ENCODE results near the gene KRTAP9-9.
"Not testable (repeated sequence)": the region's sequence is repeated elsewhere in the genome, so short reads cannot be mapped to it uniquely, and the experiment has no call there.

The KRTAP9-9 gene

DNA sequence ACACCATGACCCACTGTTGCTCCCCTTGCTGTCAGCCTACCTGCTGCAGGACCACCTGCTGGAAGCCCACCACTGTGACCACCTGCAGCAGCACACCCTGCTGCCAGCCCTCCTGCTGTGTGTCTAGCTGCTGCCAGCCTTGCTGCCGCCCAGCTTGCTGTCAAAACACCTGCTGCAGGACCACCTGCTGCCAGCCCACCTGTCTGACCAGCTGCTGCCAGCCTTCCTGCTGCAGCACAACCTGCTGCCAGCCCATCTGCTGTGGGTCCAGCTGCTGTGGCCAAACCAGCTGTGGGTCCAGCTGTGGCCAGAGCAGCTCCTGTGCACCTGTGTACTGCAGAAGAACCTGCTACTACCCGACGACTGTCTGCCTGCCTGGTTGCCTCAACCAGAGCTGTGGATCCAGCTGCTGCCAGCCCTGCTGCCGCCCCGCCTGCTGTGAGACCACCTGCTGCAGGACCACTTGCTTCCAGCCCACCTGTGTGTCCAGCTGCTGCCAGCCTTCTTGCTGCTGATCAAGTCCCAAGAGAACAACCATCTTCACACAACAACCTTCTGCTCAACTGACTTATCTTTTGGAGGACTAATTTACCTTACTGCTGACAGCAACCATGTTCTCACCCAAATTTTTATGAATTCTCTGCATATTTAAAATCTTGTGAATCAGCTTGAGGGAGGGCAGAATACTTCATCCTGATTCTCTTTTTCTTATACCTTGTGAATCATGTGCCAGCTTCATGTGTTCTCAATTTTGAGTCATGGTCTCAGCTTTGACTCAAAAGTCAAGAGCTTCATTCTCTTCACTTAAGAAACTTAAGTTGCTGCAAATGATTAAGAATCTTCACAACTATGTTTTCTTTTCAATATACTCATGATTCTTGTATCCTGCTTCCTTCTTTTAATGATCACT lies at the start of gene KRTAP9-9:
Gene KRTAP9-9 (plus strand): TSS at position 4 of the 910 bp plus-strand sequence.
- DNase-seq: not testable (repeated sequence)

DNA sequence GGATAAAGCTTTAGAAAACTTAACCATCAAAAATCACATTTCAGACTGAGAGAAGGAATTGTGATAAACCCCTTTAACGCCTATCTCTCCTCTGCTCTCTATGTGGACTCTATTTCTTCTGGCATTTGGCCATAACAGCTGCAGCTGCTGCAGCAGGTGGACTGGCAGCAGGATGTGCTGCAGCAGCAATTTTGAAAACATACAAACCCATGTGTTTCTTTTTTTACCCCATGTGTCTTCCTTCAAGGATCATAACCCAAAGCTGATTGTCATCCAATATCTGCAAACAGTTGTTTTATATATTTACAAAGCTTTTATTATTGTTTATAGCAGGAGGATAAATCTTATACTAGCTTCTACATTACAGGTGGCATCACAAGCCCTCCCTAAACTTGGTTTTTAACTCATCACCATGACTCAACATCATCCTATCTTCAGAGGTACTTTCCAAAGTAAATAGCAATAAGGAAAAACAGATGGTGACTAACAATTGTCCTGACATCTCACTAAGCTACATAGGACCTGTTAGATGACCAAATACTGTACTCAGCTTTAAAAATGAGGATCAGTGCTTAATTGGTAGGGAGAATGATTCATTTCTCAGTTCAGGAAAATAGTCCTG lies 43.2 kb upstream of the KRTAP9-9 start:
- DNase-seq: no peak

DNA sequence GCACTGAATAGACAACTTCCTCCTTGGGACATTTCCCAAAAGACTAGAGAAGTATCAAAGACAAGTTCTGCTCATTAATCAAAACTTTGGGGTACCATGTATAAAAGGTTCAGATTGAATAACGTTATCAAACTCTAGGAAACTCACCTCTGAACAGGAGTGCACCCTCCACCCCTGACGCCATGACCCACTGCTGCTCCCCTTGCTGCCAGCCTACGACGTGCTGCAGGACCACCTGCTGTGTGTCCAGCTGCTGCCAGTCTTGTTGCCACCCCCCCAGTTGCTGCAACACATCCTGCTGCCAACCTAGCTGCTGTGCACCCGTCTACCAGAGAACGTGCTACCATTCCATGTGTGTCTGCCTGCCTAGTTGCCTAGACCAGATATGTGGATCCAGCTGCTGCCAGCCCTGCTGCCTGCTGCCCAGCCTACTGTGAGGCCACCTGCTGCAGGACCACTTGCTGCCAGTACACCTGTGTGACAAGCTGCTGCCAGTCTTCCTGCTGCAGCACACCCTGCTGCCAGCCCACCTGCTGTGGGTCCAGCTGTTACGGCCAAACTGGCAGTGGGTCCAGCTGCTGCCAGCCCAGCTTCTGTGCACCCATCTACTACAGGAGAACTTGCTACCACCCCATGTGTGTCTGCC lies 42.5 kb upstream of the KRTAP9-9 start:
- DNase-seq: no peak

DNA sequence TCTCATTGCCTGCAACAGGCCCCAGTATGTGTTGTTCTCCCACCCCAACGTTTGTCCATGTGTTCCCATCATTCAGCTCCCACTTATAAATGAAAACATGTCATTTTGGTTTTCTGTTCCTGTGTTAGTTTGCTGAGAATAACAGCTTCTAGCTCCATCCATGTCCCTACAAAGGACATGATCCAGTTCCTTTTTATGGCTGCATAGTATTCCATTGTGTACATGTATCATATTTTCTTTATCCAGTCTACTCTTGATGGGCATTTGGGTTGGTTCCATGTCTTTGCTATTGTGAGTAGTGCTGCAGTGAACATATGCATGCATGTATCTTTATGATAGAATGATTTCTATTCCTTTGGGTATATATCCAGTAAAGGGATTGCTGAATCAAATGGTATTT lies 39.5 kb upstream of the KRTAP9-9 start:
- DNase-seq: no peak

GRCh38 chr17:41223821-41224220 lies 31.4 kb upstream of the KRTAP9-9 start:
- no peak for DNase-seq

DNA sequence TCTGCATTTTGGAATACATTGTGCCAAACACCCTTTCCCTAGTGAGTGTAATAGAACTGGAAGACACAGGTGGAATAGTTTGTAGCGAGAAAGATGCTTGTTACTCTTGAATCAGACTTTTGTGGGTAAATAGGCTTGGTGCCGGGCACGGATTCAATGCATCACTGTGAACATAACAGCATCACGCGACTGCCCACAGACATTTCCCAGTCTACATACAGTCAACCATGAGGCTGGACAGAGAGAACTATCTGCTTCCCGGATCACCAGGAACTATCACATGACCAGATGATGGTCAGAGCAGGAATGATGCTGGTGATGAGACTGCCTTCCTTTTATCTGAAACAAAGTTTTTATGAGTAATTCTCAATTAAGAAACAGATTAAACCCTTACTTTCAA lies 29.1 kb upstream of the KRTAP9-9 start:
- no peak for DNase-seq

GRCh38 chr17:41226598-41227095 lies 28.5 kb upstream of the KRTAP9-9 start, which contains the start of gene KRTAP9-2:
KRTAP9-2 (plus strand) TSS chr17:41226648; CDS start chr17:41226655, 7 bp downstream.
- DNase-seq: not testable (repeated sequence)

- no peak for DNase-seq
Measured at GRCh38 chr17:41230094-41230493, 25.1 kb upstream of the KRTAP9-9 start.

DNA sequence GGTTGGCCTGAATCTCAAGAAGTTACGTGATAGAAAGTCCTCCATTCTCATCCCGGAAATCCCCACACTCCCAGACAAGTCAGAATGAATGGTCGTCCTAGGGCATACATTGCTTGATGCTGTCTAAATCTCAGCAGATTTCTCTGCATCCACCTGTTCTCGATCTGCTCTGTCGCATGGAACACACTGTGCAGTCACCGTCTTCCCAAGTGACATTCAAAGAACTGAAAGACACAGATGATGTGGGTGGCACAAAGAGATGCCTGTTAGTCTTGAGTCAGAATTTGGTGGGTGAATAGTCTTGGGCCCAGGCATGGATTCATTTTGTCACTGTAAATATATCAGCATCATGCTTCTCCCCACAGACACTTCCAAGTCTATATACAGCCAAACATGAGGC lies 23.5 kb upstream of the KRTAP9-9 start:
- DNase-seq: no peak

DNA sequence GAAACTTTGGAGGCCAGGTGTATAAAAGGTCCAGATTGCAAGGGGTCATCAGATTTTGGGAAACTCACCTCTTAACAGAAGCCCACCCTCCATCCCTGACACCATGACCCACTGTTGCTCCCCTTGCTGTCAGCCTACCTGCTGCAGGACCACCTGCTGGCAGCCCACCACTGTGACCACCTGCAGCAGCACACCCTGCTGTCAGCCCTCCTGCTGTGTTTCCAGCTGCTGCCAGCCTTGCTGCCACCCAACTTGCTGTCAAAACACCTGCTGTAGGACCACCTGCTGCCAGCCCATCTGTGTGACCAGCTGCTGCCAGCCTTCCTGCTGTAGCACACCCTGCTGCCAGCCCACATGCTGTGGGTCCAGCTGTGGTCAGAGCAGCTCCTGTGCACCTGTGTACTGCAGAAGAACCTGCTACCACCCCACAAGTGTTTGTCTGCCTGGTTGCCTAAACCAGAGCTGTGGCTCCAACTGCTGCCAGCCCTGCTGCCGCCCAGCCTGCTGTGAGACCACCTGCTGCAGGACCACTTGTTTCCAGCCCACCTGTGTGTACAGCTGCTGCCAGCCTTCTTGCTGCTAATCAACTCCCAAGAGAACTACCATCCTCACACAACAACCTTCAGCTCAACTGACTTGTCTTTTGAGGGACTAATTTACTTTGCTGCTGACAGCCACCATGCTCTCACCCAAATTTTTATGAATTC lies 22.6 kb upstream of the KRTAP9-9 start, which contains the start of gene KRTAP9-3:
Gene KRTAP9-3 (plus strand): TSS at position 51 of the 707 bp plus-strand sequence. CDS start 53 bp downstream, at position 104.
- DNase-seq: not testable (repeated sequence)

DNA sequence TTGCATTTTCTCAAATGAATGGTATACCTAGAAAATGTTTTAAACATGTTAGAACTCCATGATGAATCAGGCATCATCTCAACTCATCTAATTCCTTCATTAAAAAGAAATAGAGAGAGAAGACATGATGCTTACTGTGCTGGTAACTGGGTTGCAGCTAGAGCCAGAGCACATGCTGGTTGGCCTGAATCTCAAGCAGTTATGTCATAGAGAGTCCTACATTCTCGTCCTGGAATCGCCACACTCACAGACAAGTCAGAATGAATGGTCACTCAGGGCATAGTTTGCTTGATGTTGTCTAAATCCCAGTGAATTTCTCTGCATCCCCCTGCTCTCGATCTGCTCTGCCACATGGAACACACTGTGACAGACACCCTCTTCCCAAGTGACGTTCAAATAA lies 18.1 kb upstream of the KRTAP9-9 start:
- DNase-seq: not testable (repeated sequence)

DNA sequence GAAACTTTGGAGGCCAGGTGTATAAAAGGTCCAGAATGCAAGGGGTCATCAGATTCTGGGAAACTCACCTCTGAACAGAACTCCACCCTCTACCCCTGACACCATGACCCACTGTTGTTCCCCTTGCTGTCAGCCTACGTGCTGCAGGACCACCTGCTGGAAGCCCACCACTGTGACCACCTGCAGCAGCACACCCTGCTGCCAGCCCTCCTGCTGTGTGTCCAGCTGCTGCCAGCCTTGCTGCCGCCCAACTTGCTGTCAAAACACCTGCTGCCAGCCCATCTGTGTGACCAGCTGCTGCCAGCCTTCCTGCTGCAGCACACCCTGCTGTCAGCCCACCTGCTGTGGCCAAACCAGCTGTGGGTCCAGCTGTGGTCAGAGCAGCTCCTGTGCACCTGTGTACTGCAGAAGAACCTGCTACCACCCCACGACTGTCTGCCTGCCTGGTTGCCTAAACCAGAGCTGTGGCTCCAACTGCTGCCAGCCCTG lies 17.2 kb upstream of the KRTAP9-9 start, which contains the start of gene KRTAP9-8:
Gene KRTAP9-8 (plus strand): TSS at position 51 of the 489 bp plus-strand sequence. CDS start 53 bp downstream, at position 104.
- not testable (repeated sequence) for DNase-seq

- DNase-seq: not testable (repeated sequence)
Measured at GRCh38 chr17:41246995-41247787, 8.0 kb upstream of the KRTAP9-9 start.

DNA sequence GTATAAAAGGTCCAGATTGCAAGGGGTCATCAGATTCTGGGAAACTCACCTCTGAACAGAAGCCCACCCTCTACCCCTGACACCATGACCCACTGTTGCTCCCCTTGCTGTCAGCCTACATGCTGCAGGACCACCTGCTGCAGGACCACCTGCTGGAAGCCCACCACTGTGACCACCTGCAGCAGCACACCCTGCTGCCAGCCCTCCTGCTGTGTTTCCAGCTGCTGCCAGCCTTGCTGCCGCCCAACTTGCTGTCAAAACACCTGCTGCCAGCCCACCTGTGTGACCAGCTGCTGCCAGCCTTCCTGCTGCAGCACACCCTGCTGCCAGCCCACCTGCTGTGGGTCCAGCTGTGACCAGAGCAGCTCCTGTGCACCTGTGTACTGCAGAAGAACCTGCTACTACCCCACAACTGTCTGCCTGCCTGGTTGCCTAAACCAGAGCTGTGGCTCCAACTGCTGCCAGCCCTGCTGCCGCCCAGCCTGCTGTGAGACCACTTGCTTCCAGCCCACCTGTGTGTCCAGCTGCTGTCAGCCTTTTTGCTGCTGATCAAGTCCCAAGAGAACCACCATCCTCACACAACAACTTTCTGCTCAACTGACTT lies 5.4 kb upstream of the KRTAP9-9 start, which contains the start of gene KRTAP9-4:
Gene KRTAP9-4 (plus strand): TSS at position 51 of the 604 bp plus-strand sequence. CDS start 34 bp downstream, at position 85.
- not testable (repeated sequence) for DNase-seq

DNA sequence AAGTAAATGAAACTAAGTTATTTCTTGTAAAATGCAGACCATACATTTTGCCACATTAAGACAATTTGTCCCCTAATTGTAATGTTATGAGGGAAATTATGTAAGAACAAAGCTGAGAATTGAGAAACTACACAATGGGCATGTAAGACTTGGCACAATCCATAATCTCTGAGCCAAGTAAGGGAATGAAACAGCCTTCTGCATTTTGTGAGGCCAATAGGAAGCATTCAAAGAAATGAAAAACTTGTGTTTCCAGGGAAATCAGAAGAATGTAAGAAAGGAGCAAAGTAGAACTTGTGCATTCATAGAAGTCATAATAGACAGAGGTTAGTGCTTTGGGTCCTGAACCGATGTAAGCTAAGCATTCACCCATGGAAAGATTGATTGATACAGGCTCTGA lies 3.9 kb upstream of the KRTAP9-9 start:
- DNase-seq: no peak

DNA sequence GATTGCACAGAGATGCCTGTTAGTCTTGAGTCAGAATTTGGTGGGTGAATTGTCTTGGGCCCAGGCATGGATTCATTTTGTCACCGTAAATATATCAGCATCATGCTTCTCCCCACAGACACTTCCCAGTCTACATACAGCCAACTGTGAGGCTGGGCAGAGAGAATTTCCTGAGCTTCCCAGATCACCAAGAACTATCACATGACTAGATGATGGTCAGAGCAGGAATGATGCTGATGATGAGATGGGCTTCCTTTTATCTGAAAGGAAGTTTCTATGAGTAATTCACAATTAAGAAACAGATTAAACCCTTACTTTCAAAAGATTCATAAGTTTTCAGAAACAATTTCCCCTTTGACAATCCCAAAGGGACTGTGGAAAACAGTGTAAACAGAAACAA lies 323 bp upstream of the KRTAP9-9 start:
- DNase-seq: no peak

DNA sequence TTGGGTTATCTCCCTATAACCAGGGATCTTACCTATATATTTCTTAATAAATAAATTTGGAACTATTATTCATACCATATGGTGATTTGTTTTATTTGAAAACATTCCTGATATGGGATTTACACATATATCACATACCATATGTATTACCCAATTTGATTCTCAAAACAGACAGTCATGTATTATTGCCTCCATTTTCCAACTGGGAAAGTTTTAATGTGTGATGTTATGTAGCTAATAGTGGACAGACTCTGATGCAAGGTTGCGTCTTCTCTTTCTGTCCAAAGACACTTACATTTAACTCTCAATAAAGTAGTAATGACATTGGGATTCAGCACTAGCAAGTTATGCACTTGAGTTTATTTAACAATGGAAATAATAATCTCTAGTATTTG lies 1.1 kb downstream of the KRTAP9-9 start:
- no peak for DNase-seq

DNA sequence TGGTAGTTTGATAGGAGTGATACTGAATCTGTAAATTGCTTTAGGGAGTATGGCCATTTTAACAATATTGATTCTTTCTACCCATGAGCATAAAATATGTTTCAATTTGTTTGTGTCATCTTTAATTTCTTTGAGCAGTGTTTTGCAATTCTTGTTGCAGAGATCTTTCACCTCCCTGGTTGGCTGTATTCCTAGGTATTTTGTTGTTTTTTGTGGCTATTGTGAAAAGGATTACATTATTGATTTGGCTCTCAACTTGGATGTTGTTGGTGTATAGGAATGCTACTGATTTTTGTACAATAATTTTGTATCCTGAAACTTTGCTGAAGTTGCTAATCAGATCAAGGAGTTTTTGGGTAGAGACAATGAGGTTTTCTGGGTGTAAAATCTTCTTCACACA lies 3.2 kb downstream of the KRTAP9-9 start:
- no peak for DNase-seq

- DNase-seq: no peak
Measured at GRCh38 chr17:41263212-41263611, 8.0 kb downstream of the KRTAP9-9 start.

- no peak for DNase-seq
Measured at GRCh38 chr17:41264599-41264998, 9.4 kb downstream of the KRTAP9-9 start.

DNA sequence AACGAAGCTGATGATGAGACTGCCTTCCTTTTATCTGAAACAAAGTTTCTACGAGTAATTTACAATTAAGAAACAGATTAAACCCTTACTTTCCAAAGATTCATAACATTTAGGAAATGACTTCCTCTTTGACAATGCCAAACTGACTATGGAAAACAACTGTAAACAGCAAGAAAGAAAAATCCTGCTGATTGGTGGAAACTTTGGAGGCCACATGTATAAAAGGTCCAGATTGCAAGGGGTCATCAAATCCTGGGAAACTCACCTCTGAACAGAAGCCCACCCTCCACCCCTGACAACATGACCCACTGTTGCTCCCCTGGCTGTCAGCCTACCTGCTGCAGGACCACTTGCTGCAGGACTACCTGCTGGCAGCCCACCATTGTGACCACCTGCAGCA lies 9.9 kb downstream of the KRTAP9-9 start, which contains the start of gene KRTAP9-6:
Gene KRTAP9-6 (plus strand): TSS at position 301 of the 400 bp plus-strand sequence. CDS start 0 bp downstream, at position 301.
- no peak for DNase-seq

Data from SW 1271 (cell line).